ENCODE data around the gene KIF5C.

The KIF5C gene

GRCh38 chr2:148989882-148990493 is 115.0 kb downstream of the KIF5C start:
- Histone ChIP-seq H3K4me3 (ENCODE audit: low read depth, low read length, poor library complexity, severe bottlenecking) (no peak overlapping the region), H3K4me1 (ENCODE audit: insufficient read depth, low read length, severe bottlenecking) (no peaks in the 10 kb centered on the region), H3K79me2 (ENCODE audit: insufficient read depth, low read length) (no peaks in the 10 kb centered on the region), H3K4me2 (ENCODE audit: low read length) (no peak overlapping the region), H2AFZ (ENCODE audit: low read length) (no peak overlapping the region), H3F3A (ENCODE audit: insufficient read depth, low read length) (no peaks in the 10 kb centered on the region), H4K20me1 (ENCODE audit: insufficient read depth, low read length) (no peaks in the 10 kb centered on the region), H3K27ac (ENCODE audit: low read depth, low read length, poor library complexity, severe bottlenecking) (no peak overlapping the region), H3K9ac (ENCODE audit: low read length) (no peak overlapping the region), H3K9me2 (ENCODE audit: low read depth, low read length) (no peaks in the 10 kb centered on the region), H3K27me3 (ENCODE audit: insufficient read depth, low read length) (no peaks in the 10 kb centered on the region), H3K9me3 (ENCODE audit: low read length) (no peaks in the 10 kb centered on the region), H3K36me3 (ENCODE audit: insufficient read depth, low read length) (no peaks in the 10 kb centered on the region)
- TF ChIP-seq CTCF (IDR thresholded peaks at IDR 0.05; ENCODE audit: low read length) (peak; percentile 80), EZH2 (IDR thresholded peaks at IDR 0.05; ENCODE audit: borderline replicate concordance, low read length) (no peak)

- no peaks in the 10 kb centered on the region for H3K9me3 ChIP-seq (ENCODE audit: low read length)
- H3K27me3 ChIP-seq (ENCODE audit: insufficient read depth, low read length), result no peaks in the 10 kb centered on the region
- no peaks in the 10 kb centered on the region for H3F3A ChIP-seq (ENCODE audit: insufficient read depth, low read length)
- H2AFZ ChIP-seq (ENCODE audit: low read length), result no peak overlapping the region
- H4K20me1 ChIP-seq (ENCODE audit: insufficient read depth, low read length), result no peaks in the 10 kb centered on the region
- no peak overlapping the region for H3K9ac ChIP-seq (ENCODE audit: low read length)
- no peak overlapping the region for H3K4me2 ChIP-seq (ENCODE audit: low read length)
- H3K36me3 ChIP-seq (ENCODE audit: insufficient read depth, low read length), result no peaks in the 10 kb centered on the region
- H3K4me1 ChIP-seq (ENCODE audit: insufficient read depth, low read length, severe bottlenecking), result no peaks in the 10 kb centered on the region
- no peaks in the 10 kb centered on the region for H3K79me2 ChIP-seq (ENCODE audit: insufficient read depth, low read length)
- TF ChIP-seq CTCF (IDR thresholded peaks at IDR 0.05; ENCODE audit: low read length) (no peak), EZH2 (IDR thresholded peaks at IDR 0.05; ENCODE audit: borderline replicate concordance, low read length) (no peak)
- no peak overlapping the region for H3K4me3 ChIP-seq (ENCODE audit: low read depth, low read length, poor library complexity, severe bottlenecking)
- no peak overlapping the region for H3K27ac ChIP-seq (ENCODE audit: low read depth, low read length, poor library complexity, severe bottlenecking)
- no peaks in the 10 kb centered on the region for H3K9me2 ChIP-seq (ENCODE audit: low read depth, low read length)
These were observed 115.9 kb downstream of the KIF5C start for GRCh38 chr2:148990968-148991367.

- Histone ChIP-seq H3K4me2 (ENCODE audit: low read length) (no peak overlapping the region), H3K4me1 (ENCODE audit: insufficient read depth, low read length, severe bottlenecking) (no peaks in the 10 kb centered on the region), H3K27ac (ENCODE audit: low read depth, low read length, poor library complexity, severe bottlenecking) (no peak overlapping the region), H3K27me3 (ENCODE audit: insufficient read depth, low read length) (no peaks in the 10 kb centered on the region), H3K9me3 (ENCODE audit: low read length) (no peaks in the 10 kb centered on the region), H3K4me3 (ENCODE audit: low read depth, low read length, poor library complexity, severe bottlenecking) (no peak overlapping the region), H3F3A (ENCODE audit: insufficient read depth, low read length) (no peaks in the 10 kb centered on the region), H3K36me3 (ENCODE audit: insufficient read depth, low read length) (no peaks in the 10 kb centered on the region), H4K20me1 (ENCODE audit: insufficient read depth, low read length) (no peaks in the 10 kb centered on the region), H3K9me2 (ENCODE audit: low read depth, low read length) (no peaks in the 10 kb centered on the region), H2AFZ (ENCODE audit: low read length) (no peak overlapping the region), H3K9ac (ENCODE audit: low read length) (no peak overlapping the region), H3K79me2 (ENCODE audit: insufficient read depth, low read length) (no peaks in the 10 kb centered on the region)
- TF ChIP-seq EZH2 (IDR thresholded peaks at IDR 0.05; ENCODE audit: borderline replicate concordance, low read length) (no peak), CTCF (IDR thresholded peaks at IDR 0.05; ENCODE audit: low read length) (no peak)
These were observed 117.4 kb downstream of the KIF5C start for GRCh38 chr2:148992448-148992847.

Measured in OCI-LY1 (cell line).